Sigmoid colon (tissue), 7 donors: ENCODE data around the gene WTAP. TPM values are rescaled to one million over a fixed set of nuclear protein-coding genes. Genes with fewer than 3 reads are reported as not detected.

Experiments used
- DNase-seq: peaks from one replicate; pipeline ENCODE4 v3.0.0-alpha.2; 2019
- H3K27ac ChIP-seq, 4 donors: fragments of 200-600 bp; sonication (generic); one replicate each; pipeline ENCODE4 v1.5.1; 2016 to 2019; ENCODE audit warnings: mild to moderate bottlenecking in 1 of 4
- H3K27me3 ChIP-seq, 3 donors: fragments of 200-600 bp; sonication (generic); one replicate each; pipeline ENCODE4 v1.5.1; 2019; ENCODE audit warnings: mild to moderate bottlenecking in 1 of 3
- H3K36me3 ChIP-seq, 4 donors: fragments of 200-600 bp; sonication (generic); one replicate each; pipeline ENCODE4 v1.5.1; 2016 to 2019
- H3K4me1 ChIP-seq, 4 donors: fragments of 200-600 bp; sonication (generic); one replicate each; pipeline ENCODE4 v1.5.1; 2017 to 2019
- H3K4me3 ChIP-seq, 4 donors: fragments of 200-600 bp; sonication (generic); one replicate each; pipeline ENCODE4 v1.5.1; 2017 to 2019; ENCODE audit warnings: mild to moderate bottlenecking in 2 of 4, moderate library complexity in 1 of 4
- H3K9me3 ChIP-seq, 4 donors: fragments of 200-600 bp in 3 of 4; sonication (generic) in 3 of 4; one replicate each; pipeline versions ENCODE4 v1.5.1 to v1.6.1; 2013 to 2019
- EP300 ChIP-seq, 4 donors: sonication (generic); formaldehyde crosslinking; IDR thresholded peaks; one replicate each; pipeline ENCODE4 v1.6.1; 2017; ENCODE audit warnings: antibody characterized with exemption in 4 of 4
- POLR2A ChIP-seq, 2 donors: fragments of 450-650 bp; IDR thresholded peaks; one replicate each; pipeline ENCODE4 v1.6.1; 2016; ENCODE audit warnings: antibody characterized with exemption in 2 of 2, mild to moderate bottlenecking in 2 of 2, moderate library complexity in 2 of 2
- POLR2AphosphoS5 ChIP-seq, 4 donors: sonication (generic); formaldehyde crosslinking; IDR thresholded peaks; one replicate each; pipeline ENCODE4 v1.6.1; 2017; ENCODE audit warnings: antibody characterized with exemption in 4 of 4
- WGBS, 2 donors: extraction: QIAGEN DNeasy Blood & Tissue Kit; methylation state at CpG; one replicate each; pipeline ENCODE4 v1.1.7; 2013; 5-methylcytosine and 5-hydroxymethylcytosine counted together
- intact Hi-C: fragments of 100-400 bp; cut with DNase I; formaldehyde crosslinking; loops from one replicate; pipeline ENCODE4 v1.15.1; 2023
- polyA plus RNA-seq, 3 donors: library from polyadenylated mRNA; stranded (reverse); fragments of 200-250 nt; gene quantifications; one replicate each; pipeline ENCODE4 v1.2.3, GENCODE V29; 2013
- total RNA-seq, 4 donors: library from RNA; depleted of rRNA; stranded (reverse); fragments of >200 nt; gene quantifications; one replicate each; pipeline ENCODE4 v1.1.0, GENCODE V29; 2016
- TF ChIP-seq, protein P1 (sequence below), 4 experiments: fragments of 450-650 bp in 3 of 4; fragments of 200-600 bp in 1 of 4; IDR thresholded peaks; one replicate each; pipeline ENCODE4 v1.5.1; 2016 to 2019; ENCODE audit warnings: antibody characterized with exemption in 4 of 4, mild to moderate bottlenecking in 3 of 4, moderate library complexity in 2 of 4
- donor health status: healthy with polysubstance abuse.
- donor health status: Bipolar disorder and iron deficiency.
- donor health status: healthy.

Gene WTAP
- total and polyA plus RNA-seq, 7 donors, result 55.9 to 93.8 (median 71.7) TPM

DNA sequence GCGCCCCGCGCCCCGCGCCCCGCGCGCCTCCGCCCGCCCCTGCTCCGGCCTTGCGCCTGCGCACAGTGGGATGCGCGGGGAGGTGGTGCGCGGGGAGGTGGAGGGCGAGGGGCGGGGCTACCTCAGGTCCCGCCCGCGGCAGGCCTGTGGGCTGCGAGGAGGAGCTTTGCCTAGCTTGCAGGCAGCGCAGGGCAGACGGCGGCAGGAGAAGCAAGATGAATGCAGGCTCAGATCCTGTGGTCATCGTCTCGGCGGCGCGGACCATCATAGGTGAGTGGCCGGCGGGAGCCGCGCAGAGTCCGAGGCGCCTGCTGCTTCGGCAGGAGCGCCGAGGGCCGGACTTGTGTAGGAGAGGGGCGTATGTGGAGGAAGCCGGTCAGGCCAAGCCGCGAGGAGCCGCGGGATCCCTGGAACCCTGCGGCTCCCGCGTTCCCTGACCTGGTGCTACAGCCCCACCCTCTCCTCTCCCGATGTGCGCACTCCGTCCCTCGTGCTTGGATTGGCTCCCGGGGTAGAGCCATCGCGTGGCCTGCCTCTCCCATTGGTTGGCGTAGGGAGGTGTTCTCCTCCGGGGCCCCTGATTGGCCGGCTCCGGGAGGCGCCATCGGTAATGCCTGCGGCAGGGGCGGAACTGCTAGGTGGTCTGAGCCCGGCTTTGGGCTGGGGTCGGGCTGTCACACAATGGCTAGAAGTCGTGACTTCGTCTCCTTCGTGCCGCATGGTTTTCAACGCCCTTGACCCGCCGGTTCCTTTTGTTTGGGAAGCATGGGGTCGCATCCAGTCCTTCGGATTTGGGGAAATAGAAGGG, 34.8 kb downstream of the WTAP start, which contains the start of gene ACAT2:
ACAT2 (plus strand) TSS at position 173 of the 808 bp plus-strand sequence; CDS start at position 216, 43 bp downstream.
- Histone ChIP-seq H3K27ac (peak within 1 kb of the TSS; percentile 98 to 100 (median 100)), H3K9me3 (no peaks in the 10 kb centered on the region), H3K4me1 (peaks cover 0 to 20% (median 12%) of the 10 kb centered on the region in 4 donors), H3K4me3 (peak within 1 kb of the TSS; percentile 74 to 99 (median 92)), H3K27me3 (no peaks in the 10 kb centered on the region), H3K36me3 (peaks cover 0 to 31% (median 2%) of the 10 kb centered on the region in 4 donors)
- DNase-seq, result peak; percentile 99
- WGBS, 2 donors, result 1% methylated on average over 76 of the region's 76 CpGs
- TF ChIP-seq POLR2AphosphoS5 (IDR thresholded peaks at IDR 0.05) (peak; percentile 54 to 79 (median 69)), EP300 (IDR thresholded peaks at IDR 0.05) (no peak), POLR2A (IDR thresholded peaks at IDR 0.05) (peak in 1 of 2 donors; percentile 65)
- TF ChIP-seq, protein P1, sequence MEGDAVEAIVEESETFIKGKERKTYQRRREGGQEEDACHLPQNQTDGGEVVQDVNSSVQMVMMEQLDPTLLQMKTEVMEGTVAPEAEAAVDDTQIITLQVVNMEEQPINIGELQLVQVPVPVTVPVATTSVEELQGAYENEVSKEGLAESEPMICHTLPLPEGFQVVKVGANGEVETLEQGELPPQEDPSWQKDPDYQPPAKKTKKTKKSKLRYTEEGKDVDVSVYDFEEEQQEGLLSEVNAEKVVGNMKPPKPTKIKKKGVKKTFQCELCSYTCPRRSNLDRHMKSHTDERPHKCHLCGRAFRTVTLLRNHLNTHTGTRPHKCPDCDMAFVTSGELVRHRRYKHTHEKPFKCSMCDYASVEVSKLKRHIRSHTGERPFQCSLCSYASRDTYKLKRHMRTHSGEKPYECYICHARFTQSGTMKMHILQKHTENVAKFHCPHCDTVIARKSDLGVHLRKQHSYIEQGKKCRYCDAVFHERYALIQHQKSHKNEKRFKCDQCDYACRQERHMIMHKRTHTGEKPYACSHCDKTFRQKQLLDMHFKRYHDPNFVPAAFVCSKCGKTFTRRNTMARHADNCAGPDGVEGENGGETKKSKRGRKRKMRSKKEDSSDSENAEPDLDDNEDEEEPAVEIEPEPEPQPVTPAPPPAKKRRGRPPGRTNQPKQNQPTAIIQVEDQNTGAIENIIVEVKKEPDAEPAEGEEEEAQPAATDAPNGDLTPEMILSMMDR (IDR thresholded peaks at IDR 0.05), result no peak
- intact Hi-C loops, result loop anchor here (1.0 to 2.0 kb wide), 3 partner anchors 27 to 69 kb away; partner anchors contain the start of genes SOD2 and TCP1

DNA sequence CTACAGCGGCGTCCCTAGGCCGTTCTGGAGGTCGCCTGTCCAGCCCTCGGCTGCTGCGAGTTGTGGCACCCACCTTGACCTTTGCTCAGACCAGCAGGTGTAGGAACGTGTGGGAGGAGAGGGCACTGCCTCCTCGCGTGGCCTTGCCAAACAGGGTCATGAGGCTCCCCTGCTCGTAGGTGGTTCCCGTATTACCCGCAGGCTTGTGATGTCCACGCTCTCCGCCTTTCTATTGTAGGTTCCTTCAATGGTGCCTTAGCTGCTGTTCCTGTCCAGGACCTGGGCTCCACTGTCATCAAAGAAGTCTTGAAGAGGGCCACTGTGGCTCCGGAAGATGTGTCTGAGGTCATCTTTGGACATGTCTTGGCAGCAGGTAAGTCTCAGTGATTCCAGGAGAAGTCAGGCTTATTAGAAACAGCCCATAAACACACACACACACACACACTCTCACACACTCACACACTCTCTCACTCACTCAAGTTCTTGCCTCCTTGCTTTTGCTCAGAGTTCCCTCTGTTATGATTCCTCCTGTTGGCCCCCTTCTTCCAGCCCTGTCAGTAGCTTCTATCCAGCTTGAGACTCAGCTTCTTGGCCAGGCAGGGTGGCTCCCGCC, 35.5 kb downstream of the WTAP start:
- Histone ChIP-seq H3K27ac (peak overlapping the region; percentile 98 to 100 (median 100)), H3K36me3 (peaks cover 0 to 31% (median 3%) of the 10 kb centered on the region in 4 donors), H3K9me3 (no peaks in the 10 kb centered on the region), H3K27me3 (no peaks in the 10 kb centered on the region), H3K4me3 (peak overlapping the region; percentile 74 to 99 (median 92)), H3K4me1 (peaks cover 0 to 20% (median 12%) of the 10 kb centered on the region in 4 donors)
- DNase-seq, result peak; percentile 73
- 9 to 16% methylated on average over 16 of the region's 16 CpGs for WGBS, 2 donors
- TF ChIP-seq POLR2A (IDR thresholded peaks at IDR 0.05) (no peak), POLR2AphosphoS5 (IDR thresholded peaks at IDR 0.05) (no peak), EP300 (IDR thresholded peaks at IDR 0.05) (no peak)
- TF ChIP-seq, protein P1 (IDR thresholded peaks at IDR 0.05), result no peak
- intact Hi-C loops, result loop anchor here (2.0 kb wide), 1 partner anchor 26 kb away; the partner anchor contains the start of gene TCP1

DNA sequence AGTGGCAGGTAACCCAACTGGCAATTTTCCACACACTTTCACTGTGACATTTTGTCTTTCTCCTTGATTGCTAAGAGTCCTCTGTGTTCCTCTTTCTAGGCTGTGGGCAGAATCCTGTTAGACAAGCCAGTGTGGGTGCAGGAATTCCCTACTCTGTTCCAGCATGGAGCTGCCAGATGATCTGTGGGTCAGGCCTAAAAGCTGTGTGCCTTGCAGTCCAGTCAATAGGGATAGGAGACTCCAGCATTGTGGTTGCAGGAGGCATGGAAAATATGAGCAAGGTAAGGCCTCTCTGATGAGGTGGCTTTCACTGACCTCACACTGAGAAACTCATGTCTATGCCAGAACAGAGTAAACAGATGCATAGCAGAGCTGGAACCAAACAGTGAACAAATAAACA, 39.6 kb downstream of the WTAP start:
- no peak for TF ChIP-seq EP300 (IDR thresholded peaks at IDR 0.05)
- no peak for TF ChIP-seq POLR2A (IDR thresholded peaks at IDR 0.05)
- TF ChIP-seq, protein P1 (IDR thresholded peaks at IDR 0.05), result no peak
- no peak for TF ChIP-seq POLR2AphosphoS5 (IDR thresholded peaks at IDR 0.05)
- Histone ChIP-seq H3K9me3 (no peaks in the 10 kb centered on the region), H3K27ac (no peak overlapping the region), H3K4me3 (no peak overlapping the region), H3K4me1 (peaks cover 0 to 9% (median 8%) of the 10 kb centered on the region in 4 donors), H3K36me3 (peaks cover 0 to 42% (median 7%) of the 10 kb centered on the region in 4 donors), H3K27me3 (no peaks in the 10 kb centered on the region)
- intact Hi-C loops, result no loop called here
- DNase-seq, result no peak

DNA sequence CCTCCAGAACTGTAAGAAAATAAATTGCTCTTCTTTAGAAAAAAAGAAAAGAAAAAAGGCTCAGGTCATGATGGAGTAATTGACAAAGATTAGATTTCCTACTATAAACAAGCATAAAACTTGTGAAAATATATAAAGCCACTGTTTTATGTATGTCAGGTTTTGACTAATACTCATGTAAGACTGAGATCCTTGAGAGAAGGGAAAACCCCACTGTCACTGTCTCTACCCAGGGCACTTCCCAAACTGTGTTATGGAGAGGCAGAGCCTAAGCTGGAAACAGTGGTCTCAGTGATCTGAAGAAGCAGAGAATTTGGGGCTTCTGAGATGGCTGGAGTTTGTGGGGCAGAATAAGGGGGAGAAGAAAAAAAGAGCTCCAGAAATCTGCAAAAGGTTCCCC, 42.2 kb downstream of the WTAP start:
- Histone ChIP-seq H3K27me3 (no peaks in the 10 kb centered on the region), H3K4me3 (no peak overlapping the region), H3K27ac (no peak overlapping the region), H3K4me1 (no peaks in the 10 kb centered on the region), H3K36me3 (peaks cover 0 to 40% (median 7%) of the 10 kb centered on the region in 4 donors), H3K9me3 (no peaks in the 10 kb centered on the region)
- TF ChIP-seq EP300 (IDR thresholded peaks at IDR 0.05), result no peak
- no peak for TF ChIP-seq POLR2A (IDR thresholded peaks at IDR 0.05)
- TF ChIP-seq POLR2AphosphoS5 (IDR thresholded peaks at IDR 0.05), result no peak
- TF ChIP-seq, protein P1 (IDR thresholded peaks at IDR 0.05), result no peak
- no peak for DNase-seq
- intact Hi-C loops, result no loop called here
